Measurements from ENCODE around the gene PNMA8C.
"Not testable (repeated sequence)": the region's sequence is repeated elsewhere in the genome, so short reads cannot be mapped to it uniquely, and the experiment has no call there.

The PNMA8C gene

GRCh38 chr19:46427518-46428045 is 1.2 kb downstream of the PNMA8C start:
- peaks cover 0 to 4% of the 10 kb centered on the region in 2 donors for H3K4me1 ChIP-seq (ENCODE audit: control insufficient read depth in 2 of 2, insufficient read depth in 2 of 2, low read length in 2 of 2)
- H3K9ac ChIP-seq (ENCODE audit: low read depth in 1 of 2, low read length in 2 of 2), result no peak overlapping the region
- H3K27ac ChIP-seq (ENCODE audit: low read depth in 2 of 2, low read length in 2 of 2), result no peak overlapping the region
- H3K27me3 ChIP-seq (ENCODE audit: control insufficient read depth in 2 of 2, insufficient read depth in 2 of 2, low read length in 2 of 2), result peaks cover 22 to 25% of the 10 kb centered on the region in 2 donors
- no peak overlapping the region for H3K4me3 ChIP-seq (ENCODE audit: low read length in 2 of 2)
- peaks cover 0 to 3% of the 10 kb centered on the region in 2 donors for H3K9me3 ChIP-seq (ENCODE audit: control insufficient read depth in 2 of 2, low read length in 2 of 2)
- no peaks in the 10 kb centered on the region for H3K36me3 ChIP-seq (ENCODE audit: control insufficient read depth in 2 of 2, insufficient read depth in 2 of 2, low read length in 2 of 2)

GRCh38 chr19:46426506-46427162 is 2.1 kb downstream of the PNMA8C start:
- Histone ChIP-seq H3K4me3 (ENCODE audit: low read length in 2 of 2) (peak overlapping the region; percentile 10 to 71), H3K9me3 (ENCODE audit: control insufficient read depth in 2 of 2, low read length in 2 of 2) (peaks cover 0 to 3% of the 10 kb centered on the region in 2 donors), H3K36me3 (ENCODE audit: control insufficient read depth in 2 of 2, insufficient read depth in 2 of 2, low read length in 2 of 2) (no peaks in the 10 kb centered on the region), H3K27me3 (ENCODE audit: control insufficient read depth in 2 of 2, insufficient read depth in 2 of 2, low read length in 2 of 2) (peaks cover 23% of the 10 kb centered on the region in 2 donors), H3K9ac (ENCODE audit: low read depth in 1 of 2, low read length in 2 of 2) (peak overlapping the region in 1 of 2 donors; percentile 41), H3K27ac (ENCODE audit: low read depth in 2 of 2, low read length in 2 of 2) (no peak overlapping the region), H3K4me1 (ENCODE audit: control insufficient read depth in 2 of 2, insufficient read depth in 2 of 2, low read length in 2 of 2) (peaks cover 0 to 4% of the 10 kb centered on the region in 2 donors)

GRCh38 chr19:46426035-46426505 is 2.7 kb downstream of the PNMA8C start:
- H3K9ac ChIP-seq (ENCODE audit: low read depth in 1 of 2, low read length in 2 of 2), result peak overlapping the region in 1 of 2 donors; percentile 7
- H3K4me1 ChIP-seq (ENCODE audit: control insufficient read depth in 2 of 2, insufficient read depth in 2 of 2, low read length in 2 of 2), result peaks cover 0 to 4% of the 10 kb centered on the region in 2 donors
- H3K9me3 ChIP-seq (ENCODE audit: control insufficient read depth in 2 of 2, low read length in 2 of 2), result peaks cover 0 to 3% of the 10 kb centered on the region in 2 donors
- no peak overlapping the region for H3K27ac ChIP-seq (ENCODE audit: low read depth in 2 of 2, low read length in 2 of 2)
- H3K36me3 ChIP-seq (ENCODE audit: control insufficient read depth in 2 of 2, insufficient read depth in 2 of 2, low read length in 2 of 2), result no peaks in the 10 kb centered on the region
- peak overlapping the region; percentile 10 to 71 for H3K4me3 ChIP-seq (ENCODE audit: low read length in 2 of 2)
- peaks cover 21 to 23% of the 10 kb centered on the region in 2 donors for H3K27me3 ChIP-seq (ENCODE audit: control insufficient read depth in 2 of 2, insufficient read depth in 2 of 2, low read length in 2 of 2)

- H3K4me3 ChIP-seq (ENCODE audit: low read length in 2 of 2), result no peak overlapping the region
- H3K36me3 ChIP-seq (ENCODE audit: control insufficient read depth in 2 of 2, insufficient read depth in 2 of 2, low read length in 2 of 2), result no peaks in the 10 kb centered on the region
- H3K27me3 ChIP-seq (ENCODE audit: control insufficient read depth in 2 of 2, insufficient read depth in 2 of 2, low read length in 2 of 2), result peaks cover 12 to 18% of the 10 kb centered on the region in 2 donors
- H3K4me1 ChIP-seq (ENCODE audit: control insufficient read depth in 2 of 2, insufficient read depth in 2 of 2, low read length in 2 of 2), result peaks cover 0 to 4% of the 10 kb centered on the region in 2 donors
- H3K9me3 ChIP-seq (ENCODE audit: control insufficient read depth in 2 of 2, low read length in 2 of 2), result peaks cover 0 to 3% of the 10 kb centered on the region in 2 donors
- no peak overlapping the region for H3K9ac ChIP-seq (ENCODE audit: low read depth in 1 of 2, low read length in 2 of 2)
- H3K27ac ChIP-seq (ENCODE audit: low read depth in 2 of 2, low read length in 2 of 2), result no peak overlapping the region
Observed at GRCh38 chr19:46423188-46423587, 5.5 kb downstream of the PNMA8C start.

- peaks cover 9 to 14% of the 10 kb centered on the region in 2 donors for H3K27me3 ChIP-seq (ENCODE audit: control insufficient read depth in 2 of 2, insufficient read depth in 2 of 2, low read length in 2 of 2)
- H3K4me3 ChIP-seq (ENCODE audit: low read length in 2 of 2), result no peak overlapping the region
- no peak overlapping the region for H3K27ac ChIP-seq (ENCODE audit: low read depth in 2 of 2, low read length in 2 of 2)
- peaks cover 0 to 4% of the 10 kb centered on the region in 2 donors for H3K4me1 ChIP-seq (ENCODE audit: control insufficient read depth in 2 of 2, insufficient read depth in 2 of 2, low read length in 2 of 2)
- H3K9me3 ChIP-seq (ENCODE audit: control insufficient read depth in 2 of 2, low read length in 2 of 2), result peaks cover 0 to 3% of the 10 kb centered on the region in 2 donors
- H3K9ac ChIP-seq (ENCODE audit: low read depth in 1 of 2, low read length in 2 of 2), result no peak overlapping the region
- no peaks in the 10 kb centered on the region for H3K36me3 ChIP-seq (ENCODE audit: control insufficient read depth in 2 of 2, insufficient read depth in 2 of 2, low read length in 2 of 2)
Observed at GRCh38 chr19:46422344-46422743, 6.4 kb downstream of the PNMA8C start.

- H3K9ac ChIP-seq (ENCODE audit: low read depth in 1 of 2, low read length in 2 of 2), result no peak overlapping the region
- no peaks in the 10 kb centered on the region for H3K36me3 ChIP-seq (ENCODE audit: control insufficient read depth in 2 of 2, insufficient read depth in 2 of 2, low read length in 2 of 2)
- peaks cover 10 to 12% of the 10 kb centered on the region in 2 donors for H3K27me3 ChIP-seq (ENCODE audit: control insufficient read depth in 2 of 2, insufficient read depth in 2 of 2, low read length in 2 of 2)
- no peak overlapping the region for H3K27ac ChIP-seq (ENCODE audit: low read depth in 2 of 2, low read length in 2 of 2)
- H3K4me1 ChIP-seq (ENCODE audit: control insufficient read depth in 2 of 2, insufficient read depth in 2 of 2, low read length in 2 of 2), result peaks cover 0 to 2% of the 10 kb centered on the region in 2 donors
- no peak overlapping the region for H3K4me3 ChIP-seq (ENCODE audit: low read length in 2 of 2)
- no peaks in the 10 kb centered on the region for H3K9me3 ChIP-seq (ENCODE audit: control insufficient read depth in 2 of 2, low read length in 2 of 2)
Observed at GRCh38 chr19:46420056-46420455, 8.7 kb downstream of the PNMA8C start.

GRCh38 chr19:46415804-46416709 is 12.7 kb downstream of the PNMA8C start:
- peaks cover 23 to 34% of the 10 kb centered on the region in 2 donors for H3K27me3 ChIP-seq (ENCODE audit: control insufficient read depth in 2 of 2, insufficient read depth in 2 of 2, low read length in 2 of 2)
- H3K9ac ChIP-seq (ENCODE audit: low read depth in 1 of 2, low read length in 2 of 2); H3K9me3 ChIP-seq (ENCODE audit: control insufficient read depth in 2 of 2, low read length in 2 of 2); H3K27ac ChIP-seq (ENCODE audit: low read depth in 2 of 2, low read length in 2 of 2); H3K4me1 ChIP-seq (ENCODE audit: control insufficient read depth in 2 of 2, insufficient read depth in 2 of 2, low read length in 2 of 2); H3K36me3 ChIP-seq (ENCODE audit: control insufficient read depth in 2 of 2, insufficient read depth in 2 of 2, low read length in 2 of 2): not testable (repeated sequence)
- H3K4me3 ChIP-seq (ENCODE audit: low read length in 2 of 2), result peak overlapping the region; percentile 30 to 41

GRCh38 chr19:46414899-46415298 is 13.8 kb downstream of the PNMA8C start:
- H3K27me3 ChIP-seq (ENCODE audit: control insufficient read depth in 2 of 2, insufficient read depth in 2 of 2, low read length in 2 of 2), result peaks cover 23 to 35% of the 10 kb centered on the region in 2 donors
- not testable (repeated sequence) for H3K36me3 ChIP-seq (ENCODE audit: control insufficient read depth in 2 of 2, insufficient read depth in 2 of 2, low read length in 2 of 2); H3K27ac ChIP-seq (ENCODE audit: low read depth in 2 of 2, low read length in 2 of 2); H3K4me3 ChIP-seq (ENCODE audit: low read length in 2 of 2); H3K9ac ChIP-seq (ENCODE audit: low read depth in 1 of 2, low read length in 2 of 2); H3K4me1 ChIP-seq (ENCODE audit: control insufficient read depth in 2 of 2, insufficient read depth in 2 of 2, low read length in 2 of 2); H3K9me3 ChIP-seq (ENCODE audit: control insufficient read depth in 2 of 2, low read length in 2 of 2)

GRCh38 chr19:46413262-46414031 is 15.3 kb downstream of the PNMA8C start, which contains the start of gene CCDC8:
Gene CCDC8, minus strand, starts transcription at chr19:46413564. Its CDS starts 754 bp downstream, at chr19:46412810.
- Histone ChIP-seq H3K27me3 (ENCODE audit: control insufficient read depth in 2 of 2, insufficient read depth in 2 of 2, low read length in 2 of 2) (peaks cover 23 to 38% of the 10 kb centered on the region in 2 donors), H3K9me3 (ENCODE audit: control insufficient read depth in 2 of 2, low read length in 2 of 2) (no peaks in the 10 kb centered on the region), H3K36me3 (ENCODE audit: control insufficient read depth in 2 of 2, insufficient read depth in 2 of 2, low read length in 2 of 2) (no peaks in the 10 kb centered on the region), H3K9ac (ENCODE audit: low read depth in 1 of 2, low read length in 2 of 2) (peak within 1 kb of the TSS; percentile 32 to 51), H3K4me1 (ENCODE audit: control insufficient read depth in 2 of 2, insufficient read depth in 2 of 2, low read length in 2 of 2) (peaks cover 0 to 2% of the 10 kb centered on the region in 2 donors), H3K4me3 (ENCODE audit: low read length in 2 of 2) (peak within 1 kb of the TSS; percentile 47 to 67), H3K27ac (ENCODE audit: low read depth in 2 of 2, low read length in 2 of 2) (peak within 1 kb of the TSS; percentile 13 to 43)

All from mucosa of rectum (tissue), 2 donors.